Lower leg skin (tissue), 3 donors: ENCODE measurements around the gene PHACTR2.

Experiments used
- POLR2A ChIP-seq, 2 donors: fragments of 450-650 bp; IDR thresholded peaks; one replicate each; pipeline ENCODE4 v1.6.1; 2016 to 2017; ENCODE audit warnings: antibody characterized with exemption in 2 of 2, mild to moderate bottlenecking in 1 of 2, moderate library complexity in 1 of 2
- TF ChIP-seq, protein P1 (sequence below), 3 donors: fragments of 450-650 bp; IDR thresholded peaks; one replicate each; pipeline ENCODE4 v1.5.1; 2016; ENCODE audit warnings: antibody characterized with exemption in 3 of 3, mild to moderate bottlenecking in 3 of 3, moderate library complexity in 2 of 3

DNA sequence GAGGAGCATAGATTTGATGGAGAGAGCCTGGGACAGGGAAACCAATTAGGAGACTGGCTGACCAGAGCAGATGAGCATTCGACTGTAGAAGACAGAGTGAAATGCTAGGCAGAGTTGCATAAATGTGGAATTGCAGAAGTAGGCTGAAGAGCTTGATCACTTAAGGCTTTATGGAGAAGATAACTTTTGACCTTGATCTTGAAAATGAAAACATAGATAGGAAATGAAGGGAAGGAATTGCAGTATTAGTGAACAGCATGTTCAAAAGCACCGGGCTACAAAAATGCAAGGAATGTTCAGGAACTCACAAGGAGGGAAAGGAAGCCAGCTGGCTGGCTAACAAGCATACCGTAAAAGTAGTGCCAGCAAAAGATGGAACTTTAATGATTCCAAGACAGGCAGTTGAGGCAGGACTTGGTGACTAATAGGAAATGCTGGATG lies 144.8 kb downstream of the PHACTR2 start:
- TF ChIP-seq, protein P1, sequence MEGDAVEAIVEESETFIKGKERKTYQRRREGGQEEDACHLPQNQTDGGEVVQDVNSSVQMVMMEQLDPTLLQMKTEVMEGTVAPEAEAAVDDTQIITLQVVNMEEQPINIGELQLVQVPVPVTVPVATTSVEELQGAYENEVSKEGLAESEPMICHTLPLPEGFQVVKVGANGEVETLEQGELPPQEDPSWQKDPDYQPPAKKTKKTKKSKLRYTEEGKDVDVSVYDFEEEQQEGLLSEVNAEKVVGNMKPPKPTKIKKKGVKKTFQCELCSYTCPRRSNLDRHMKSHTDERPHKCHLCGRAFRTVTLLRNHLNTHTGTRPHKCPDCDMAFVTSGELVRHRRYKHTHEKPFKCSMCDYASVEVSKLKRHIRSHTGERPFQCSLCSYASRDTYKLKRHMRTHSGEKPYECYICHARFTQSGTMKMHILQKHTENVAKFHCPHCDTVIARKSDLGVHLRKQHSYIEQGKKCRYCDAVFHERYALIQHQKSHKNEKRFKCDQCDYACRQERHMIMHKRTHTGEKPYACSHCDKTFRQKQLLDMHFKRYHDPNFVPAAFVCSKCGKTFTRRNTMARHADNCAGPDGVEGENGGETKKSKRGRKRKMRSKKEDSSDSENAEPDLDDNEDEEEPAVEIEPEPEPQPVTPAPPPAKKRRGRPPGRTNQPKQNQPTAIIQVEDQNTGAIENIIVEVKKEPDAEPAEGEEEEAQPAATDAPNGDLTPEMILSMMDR (IDR thresholded peaks at IDR 0.05): no peak
- TF ChIP-seq POLR2A (IDR thresholded peaks at IDR 0.05): no peak
